ENCODE measurements around the gene GPR75.
"Not testable (repeated sequence)": the region's sequence is repeated elsewhere in the genome, so short reads cannot be mapped to it uniquely, and the experiment has no call there.

Gene GPR75

DNA sequence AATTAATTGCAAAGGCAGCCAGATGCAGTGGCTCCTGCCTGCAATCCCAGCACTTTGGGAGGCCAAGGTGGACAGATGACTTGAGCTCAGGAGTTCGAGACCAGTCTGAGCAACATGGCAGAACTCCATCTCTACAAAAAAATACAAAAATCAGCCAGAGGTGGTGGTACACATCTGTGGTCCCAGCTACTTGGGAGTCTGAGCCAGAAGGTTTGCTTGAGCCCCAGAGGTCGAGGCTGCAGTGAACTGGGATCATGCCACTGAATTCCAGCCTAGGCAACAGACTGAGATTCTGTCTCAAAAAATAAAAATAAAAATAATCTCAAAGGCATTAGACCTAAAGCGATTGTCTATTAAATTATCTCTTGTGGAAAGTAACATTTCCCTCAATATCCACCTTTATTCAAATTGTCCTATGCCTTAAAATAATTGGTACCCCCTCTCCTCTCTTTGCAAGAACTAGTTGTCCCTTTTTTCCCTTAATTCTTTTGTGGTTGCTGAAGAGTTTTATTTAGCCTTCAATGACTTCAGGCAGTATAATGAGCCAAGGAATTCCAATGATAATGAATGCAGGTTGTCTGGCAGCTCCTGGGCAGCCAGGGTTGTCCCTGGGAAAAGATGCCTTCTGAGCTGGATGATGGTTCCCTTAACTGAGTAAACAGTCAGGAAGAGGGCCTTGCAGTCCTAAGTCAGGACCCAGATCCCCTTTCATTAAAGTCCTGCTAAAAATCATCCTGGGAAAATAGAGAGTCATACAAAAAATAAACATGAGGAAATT is 32.2 kb downstream of the GPR75 start:
- no peak for TF ChIP-seq CTCF (IDR thresholded peaks at IDR 0.05)
- H3K36me3 ChIP-seq: peaks cover 0 to 16% (median 14%) of the 10 kb centered on the region in 3 donors
- no peaks in the 10 kb centered on the region for H3K4me1 ChIP-seq
- intact Hi-C loops (cut with DNase I; ENCODE audit: low total_unique reads): no loop called here
- no peak for DNase-seq
- no peaks in the 10 kb centered on the region for H3K9me3 ChIP-seq
- H3K27ac ChIP-seq: no peak overlapping the region
- H3K4me3 ChIP-seq: no peak overlapping the region
- no peaks in the 10 kb centered on the region for H3K27me3 ChIP-seq

GRCh38 chr2:53826587-53827397 is 33.0 kb downstream of the GPR75 start:
- intact Hi-C loops (cut with DNase I; ENCODE audit: low total_unique reads): no loop called here
- Histone ChIP-seq H3K27ac (no peak overlapping the region), H3K36me3 (peaks cover 0 to 16% (median 9%) of the 10 kb centered on the region in 3 donors), H3K27me3 (no peaks in the 10 kb centered on the region), H3K4me1 (no peaks in the 10 kb centered on the region), H3K9me3 (no peaks in the 10 kb centered on the region), H3K4me3 (no peak overlapping the region)
- no peak for TF ChIP-seq CTCF (IDR thresholded peaks at IDR 0.05)
- DNase-seq: no peak

GRCh38 chr2:53826030-53826410 is 33.7 kb downstream of the GPR75 start:
- intact Hi-C loops (cut with DNase I; ENCODE audit: low total_unique reads): no loop called here
- no peak for TF ChIP-seq CTCF (IDR thresholded peaks at IDR 0.05)
- DNase-seq: no peak

DNA sequence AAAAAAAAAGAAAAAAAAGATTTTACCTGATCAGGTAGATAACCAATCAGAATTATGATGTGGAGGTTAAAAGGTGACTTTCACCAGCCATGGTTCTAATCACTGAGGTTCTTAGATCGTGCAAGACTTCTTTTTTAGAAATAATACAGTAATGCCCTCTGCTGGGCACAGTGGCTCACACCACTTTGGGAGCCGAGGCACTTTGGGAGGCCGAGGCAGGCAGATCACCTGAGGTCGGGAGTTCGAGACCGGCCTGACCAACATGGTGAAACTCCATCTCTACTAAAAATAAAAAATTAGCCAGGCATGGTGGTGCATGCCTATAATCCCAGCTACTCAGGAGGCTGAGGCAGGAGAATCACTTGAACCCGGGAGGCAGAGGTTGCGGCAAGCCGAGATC is 36.1 kb downstream of the GPR75 start:
- H3K27me3 ChIP-seq; H3K4me1 ChIP-seq; H3K4me3 ChIP-seq; DNase-seq; H3K27ac ChIP-seq; H3K9me3 ChIP-seq; intact Hi-C loops (cut with DNase I; ENCODE audit: low total_unique reads): not testable (repeated sequence)
- peaks cover 10 to 16% (median 12%) of the 10 kb centered on the region in 3 donors for H3K36me3 ChIP-seq

More at GRCh38 chr2:53826030-53826410, 33.7 kb downstream of the GPR75 start:
- Histone ChIP-seq H3K9me3 (no peaks in the 10 kb centered on the region), H3K36me3 (peaks cover 0 to 10% (median 2%) of the 10 kb centered on the region in 3 donors), H3K27ac (no peak overlapping the region), H3K4me3 (no peak overlapping the region), H3K27me3 (no peaks in the 10 kb centered on the region), H3K4me1 (no peaks in the 10 kb centered on the region)

GRCh38 chr2:53821810-53822209 is 38.0 kb downstream of the GPR75 start:
- Histone ChIP-seq H3K9me3 (no peaks in the 10 kb centered on the region), H3K36me3 (peaks cover 21 to 32% (median 25%) of the 10 kb centered on the region in 3 donors), H3K27ac (no peak overlapping the region), H3K4me3 (no peak overlapping the region), H3K27me3 (no peaks in the 10 kb centered on the region), H3K4me1 (no peaks in the 10 kb centered on the region)
- intact Hi-C loops (cut with DNase I; ENCODE audit: low total_unique reads): no loop called here
- no peak for TF ChIP-seq CTCF (IDR thresholded peaks at IDR 0.05)
- DNase-seq: no peak

GRCh38 chr2:53820711-53821110 is 39.1 kb downstream of the GPR75 start:
- no peak overlapping the region for H3K27ac ChIP-seq
- H3K4me3 ChIP-seq: no peak overlapping the region
- TF ChIP-seq CTCF (IDR thresholded peaks at IDR 0.05): no peak
- no peaks in the 10 kb centered on the region for H3K9me3 ChIP-seq
- intact Hi-C loops (cut with DNase I; ENCODE audit: low total_unique reads): no loop called here
- no peak for DNase-seq
- H3K27me3 ChIP-seq: no peaks in the 10 kb centered on the region
- no peaks in the 10 kb centered on the region for H3K4me1 ChIP-seq
- peaks cover 29 to 43% (median 32%) of the 10 kb centered on the region in 3 donors for H3K36me3 ChIP-seq

Data from tibial artery (tissue), 4 donors.